DOHH2 (cell line): ENCODE results near the gene MT1M.
"Not testable (repeated sequence)": the region's sequence is repeated elsewhere in the genome, so short reads cannot be mapped to it uniquely, and the experiment has no call there.

Experiments used
- H3F3A ChIP-seq: fragments of 200-600 bp; sonication (generic), shearing (Covaris generic); 2 replicates; pipeline ENCODE4 v1.6.0; 2016; ENCODE audit warnings: antibody characterized with exemption, mild to moderate bottlenecking; ENCODE audit not compliant: control insufficient read depth, insufficient read depth
- H3K27ac ChIP-seq: fragments of 200-600 bp; sonication (generic); 2 replicates; pipeline ENCODE4 v1.5.1; 2014; ENCODE audit warnings: low read depth, mild to moderate bottlenecking, low read length, moderate library complexity
- H3K27me3 ChIP-seq: fragments of 200-600 bp; sonication (generic); 2 replicates; pipeline ENCODE4 v1.6.1; 2014; ENCODE audit warnings: mild to moderate bottlenecking, low read length, mixed read lengths; ENCODE audit not compliant: control insufficient read depth
- H3K36me3 ChIP-seq: fragments of 200-600 bp; sonication (generic); 2 replicates; pipeline ENCODE4 v1.6.1; 2014; ENCODE audit warnings: mild to moderate bottlenecking, low read length, moderate library complexity, mixed read lengths; ENCODE audit not compliant: control insufficient read depth
- H3K4me1 ChIP-seq: fragments of 200-600 bp; sonication (generic); 2 replicates; pipeline ENCODE4 v1.6.1; 2014; ENCODE audit warnings: mild to moderate bottlenecking, low read length, mixed read lengths; ENCODE audit not compliant: control insufficient read depth
- H3K4me2 ChIP-seq: fragments of 200-600 bp; sonication (generic); 2 replicates; pipeline ENCODE4 v1.6.0; 2014; ENCODE audit warnings: mild to moderate bottlenecking, low read length, moderate library complexity
- H3K4me3 ChIP-seq: fragments of 200-600 bp; sonication (generic); 2 replicates; pipeline ENCODE4 v1.5.1; 2014; ENCODE audit warnings: mild to moderate bottlenecking, low read length, mixed read lengths
- H3K79me2 ChIP-seq: fragments of 200-600 bp; sonication (generic); 2 replicates; pipeline ENCODE4 v1.6.1; 2014; ENCODE audit warnings: mild to moderate bottlenecking, low read length, mixed read lengths; ENCODE audit not compliant: control insufficient read depth
- H3K9me2 ChIP-seq: fragments of 200-600 bp; sonication (generic); replicated peaks from 2 replicates; pipeline ENCODE4 v1.6.1; 2014; ENCODE audit warnings: mild to moderate bottlenecking, low read length, mixed read lengths; ENCODE audit not compliant: control insufficient read depth
- H3K9me3 ChIP-seq: fragments of 200-600 bp; sonication (generic); 2 replicates; pipeline ENCODE4 v1.6.1; 2014; ENCODE audit warnings: antibody characterized with exemption, low read length, mixed read lengths; ENCODE audit not compliant: control insufficient read depth, insufficient read depth
- H4K20me1 ChIP-seq: fragments of 200-600 bp; sonication (generic); 2 replicates; pipeline ENCODE4 v1.6.0; 2014; ENCODE audit warnings: low read depth, mild to moderate bottlenecking, antibody characterized with exemption, low read length, moderate library complexity; ENCODE audit not compliant: control insufficient read depth, insufficient read depth
- EZH2phosphoT487 ChIP-seq: fragments of 200-600 bp; sonication (generic); IDR thresholded peaks from 2 replicates; pipeline ENCODE4 v1.6.1; 2017; ENCODE audit warnings: borderline replicate concordance, mild to moderate bottlenecking, antibody characterized with exemption, low read length, moderate library complexity, mixed read lengths
- TF ChIP-seq, protein P1 (sequence below): fragments of 200-600 bp; sonication (generic); IDR thresholded peaks from one replicate; pipeline ENCODE4 v1.5.1; 2014; ENCODE audit warnings: antibody characterized with exemption, mild to moderate bottlenecking, low read depth, low read length; ENCODE audit not compliant: poor library complexity, severe bottlenecking

MT1M gene

DNA sequence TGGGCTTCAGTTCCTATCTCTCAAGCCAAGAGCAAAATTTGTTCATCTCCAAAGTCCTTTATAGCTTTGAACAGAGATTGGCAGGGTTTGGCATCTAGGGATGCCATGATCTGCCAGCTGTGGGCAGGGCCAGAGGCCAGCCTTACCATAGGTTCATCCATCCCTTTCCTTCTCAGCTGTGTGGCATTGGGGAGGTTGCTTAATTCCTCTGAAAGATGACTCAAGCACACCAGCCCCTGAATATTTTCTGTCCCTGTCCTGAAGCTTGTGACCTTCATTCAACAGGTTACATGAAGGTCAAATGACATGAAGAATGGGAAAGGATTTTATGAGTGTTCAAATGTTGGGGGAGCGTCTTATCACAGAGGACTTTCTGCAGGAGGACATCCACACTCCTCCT, 32.0 kb downstream of the MT1M start:
- H3K4me3 ChIP-seq = no peak overlapping the region
- no peaks in the 10 kb centered on the region for H3K36me3 ChIP-seq
- TF ChIP-seq EZH2phosphoT487 = no peak
- TF ChIP-seq, protein P1, sequence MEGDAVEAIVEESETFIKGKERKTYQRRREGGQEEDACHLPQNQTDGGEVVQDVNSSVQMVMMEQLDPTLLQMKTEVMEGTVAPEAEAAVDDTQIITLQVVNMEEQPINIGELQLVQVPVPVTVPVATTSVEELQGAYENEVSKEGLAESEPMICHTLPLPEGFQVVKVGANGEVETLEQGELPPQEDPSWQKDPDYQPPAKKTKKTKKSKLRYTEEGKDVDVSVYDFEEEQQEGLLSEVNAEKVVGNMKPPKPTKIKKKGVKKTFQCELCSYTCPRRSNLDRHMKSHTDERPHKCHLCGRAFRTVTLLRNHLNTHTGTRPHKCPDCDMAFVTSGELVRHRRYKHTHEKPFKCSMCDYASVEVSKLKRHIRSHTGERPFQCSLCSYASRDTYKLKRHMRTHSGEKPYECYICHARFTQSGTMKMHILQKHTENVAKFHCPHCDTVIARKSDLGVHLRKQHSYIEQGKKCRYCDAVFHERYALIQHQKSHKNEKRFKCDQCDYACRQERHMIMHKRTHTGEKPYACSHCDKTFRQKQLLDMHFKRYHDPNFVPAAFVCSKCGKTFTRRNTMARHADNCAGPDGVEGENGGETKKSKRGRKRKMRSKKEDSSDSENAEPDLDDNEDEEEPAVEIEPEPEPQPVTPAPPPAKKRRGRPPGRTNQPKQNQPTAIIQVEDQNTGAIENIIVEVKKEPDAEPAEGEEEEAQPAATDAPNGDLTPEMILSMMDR = no peak
- H4K20me1 ChIP-seq = no peaks in the 10 kb centered on the region
- no peaks in the 10 kb centered on the region for H3K9me2 ChIP-seq
- H3K4me2 ChIP-seq = no peak overlapping the region
- H3K4me1 ChIP-seq = no peaks in the 10 kb centered on the region
- no peak overlapping the region for H3K27ac ChIP-seq
- no peaks in the 10 kb centered on the region for H3K9me3 ChIP-seq
- H3K79me2 ChIP-seq = no peaks in the 10 kb centered on the region
- peaks cover 53% of the 10 kb centered on the region for H3K27me3 ChIP-seq
- no peaks in the 10 kb centered on the region for H3F3A ChIP-seq

DNA sequence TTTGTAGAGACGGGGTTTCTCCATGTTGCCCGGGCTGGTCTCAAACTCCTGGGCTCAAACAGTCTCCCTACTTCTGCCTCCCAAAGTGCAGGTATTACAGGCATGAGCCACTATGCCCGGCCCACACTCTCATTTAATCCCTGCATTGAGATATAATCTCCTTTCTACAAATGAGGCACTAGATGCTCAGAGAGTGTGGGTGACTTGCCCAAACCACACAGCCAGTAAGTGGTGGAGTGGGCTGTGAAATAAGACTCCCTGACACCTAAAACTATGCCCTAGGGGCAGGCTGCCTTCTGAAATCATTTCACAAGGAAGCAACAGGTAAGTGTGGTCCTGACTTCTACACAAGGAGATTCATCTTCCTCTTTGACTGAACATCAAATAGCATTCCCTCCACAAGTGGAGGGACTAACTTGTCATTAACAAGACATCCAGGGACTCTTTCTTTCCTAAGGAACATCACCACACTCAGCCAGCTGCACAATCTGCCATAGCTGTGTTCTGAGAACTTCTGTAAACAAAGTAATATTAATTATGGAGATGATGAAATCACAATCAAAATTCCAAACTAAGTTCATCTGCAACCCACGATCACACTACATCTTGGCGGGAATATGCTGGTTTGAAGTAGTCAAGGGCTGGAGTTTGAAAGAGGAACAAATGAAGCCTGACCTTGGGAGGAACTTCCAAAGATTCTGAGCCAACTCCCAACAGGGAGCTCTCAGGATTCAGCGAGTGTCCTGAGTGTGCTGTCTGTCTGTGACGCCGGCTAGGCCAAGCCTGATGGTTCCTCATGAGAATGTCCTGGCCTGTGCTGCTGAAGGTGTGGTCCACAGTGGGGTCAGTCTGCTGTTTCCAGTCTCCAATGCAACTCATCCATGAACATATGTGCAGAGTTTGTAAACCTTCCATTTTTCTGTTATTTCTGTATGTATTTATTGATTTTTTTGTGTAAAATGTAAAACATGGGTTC, 33.1 kb downstream of the MT1M start:
- not testable (repeated sequence) for H3K4me2 ChIP-seq, H4K20me1 ChIP-seq, H3K27ac ChIP-seq, H3K9me3 ChIP-seq, H3K36me3 ChIP-seq, H3K79me2 ChIP-seq, H3K9me2 ChIP-seq, H3F3A ChIP-seq, H3K4me3 ChIP-seq, H3K4me1 ChIP-seq
- H3K27me3 ChIP-seq = peaks cover 55% of the 10 kb centered on the region

GRCh38 chr16:56667581-56668571, 35.4 kb downstream of the MT1M start, which contains the start of gene MT1G:
TSS of gene MT1G (minus strand) at chr16:56668065. CDS start at chr16:56667993, 72 bp downstream.
- Histone ChIP-seq H3K4me3 (no peak within 1 kb of the TSS), H3K9me3 (no peaks in the 10 kb centered on the region), H3K4me2 (no peak within 1 kb of the TSS), H3K27ac (no peak within 1 kb of the TSS), H3K9me2 (no peaks in the 10 kb centered on the region), H3F3A (no peaks in the 10 kb centered on the region), H3K4me1 (no peaks in the 10 kb centered on the region), H3K27me3 (peaks cover 71% of the 10 kb centered on the region), H4K20me1 (no peaks in the 10 kb centered on the region), H3K79me2 (no peaks in the 10 kb centered on the region), H3K36me3 (no peaks in the 10 kb centered on the region)
- 0 out of 2 replicates have a peak, but pooled peaks have one; percentile 16 for TF ChIP-seq EZH2phosphoT487
- TF ChIP-seq, protein P1 = no peak
